ENCODE measurements around the gene IL36B.

The IL36B gene

GRCh38 chr2:113010088-113010487, 42.6 kb downstream of the IL36B start:
- FAIRE-seq (no peak), DNase-seq (ENCODE audit: insufficient read length, low spot score) (no peak)
- TF ChIP-seq CTCF (IDR thresholded peaks at IDR 0.05; ENCODE audit: insufficient read depth, missing control alignments): no peak

- TF ChIP-seq CTCF (IDR thresholded peaks at IDR 0.05; ENCODE audit: insufficient read depth, missing control alignments): no peak
- FAIRE-seq (no peak), DNase-seq (ENCODE audit: insufficient read length, low spot score) (no peak)
Measured at GRCh38 chr2:113009622-113010021, 43.0 kb downstream of the IL36B start.

- DNase-seq (ENCODE audit: insufficient read length, low spot score) (no peak), FAIRE-seq (no peak)
- no peak for TF ChIP-seq CTCF (IDR thresholded peaks at IDR 0.05; ENCODE audit: insufficient read depth, missing control alignments)
Measured at GRCh38 chr2:113007250-113007649, 45.4 kb downstream of the IL36B start.

GRCh38 chr2:113005030-113005509, 47.6 kb downstream of the IL36B start, which contains the start of gene IL36A:
TSS of gene IL36A (plus strand) at chr2:113005459. CDS start at chr2:113005872, 413 bp downstream.
- DNase-seq (ENCODE audit: insufficient read length, low spot score) (no peak), FAIRE-seq (no peak)
- TF ChIP-seq CTCF (IDR thresholded peaks at IDR 0.05; ENCODE audit: insufficient read depth, missing control alignments): no peak

DNA sequence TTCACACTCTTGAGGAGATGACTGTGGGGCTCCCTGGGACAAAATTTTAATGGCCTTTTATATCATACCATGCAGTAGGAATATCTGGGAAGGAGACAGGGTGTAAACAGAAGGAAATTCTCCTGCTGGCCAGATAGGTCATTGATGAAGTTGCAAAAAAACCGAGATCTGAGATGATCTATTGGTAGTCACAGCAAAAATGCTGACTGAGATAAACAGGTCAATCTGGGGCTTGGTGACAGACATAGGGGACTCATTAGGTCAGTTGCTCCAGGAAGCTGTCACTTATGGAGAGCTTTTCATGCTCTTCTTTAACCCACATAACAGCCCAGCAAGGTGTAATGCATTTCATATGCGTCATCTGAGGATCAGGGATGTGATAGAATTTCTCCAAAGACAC, 50.0 kb downstream of the IL36B start:
- no peak for TF ChIP-seq CTCF (IDR thresholded peaks at IDR 0.05; ENCODE audit: insufficient read depth, missing control alignments)
- DNase-seq (ENCODE audit: insufficient read length, low spot score) (no peak), FAIRE-seq (no peak)

- no peak for TF ChIP-seq CTCF (IDR thresholded peaks at IDR 0.05; ENCODE audit: insufficient read depth, missing control alignments)
- no peak for FAIRE-seq
- DNase-seq (ENCODE audit: insufficient read length, low spot score): no peak
Measured at GRCh38 chr2:113000436-113000835, 52.2 kb downstream of the IL36B start.

GRCh38 chr2:112997151-112997550, 55.5 kb downstream of the IL36B start:
- FAIRE-seq (no peak), DNase-seq (ENCODE audit: insufficient read length, low spot score) (no peak)
- TF ChIP-seq CTCF (IDR thresholded peaks at IDR 0.05; ENCODE audit: insufficient read depth, missing control alignments): no peak

Data from D721Med (cell line).